Measurements from ENCODE around the gene DYRK1A.

The DYRK1A gene

DNA sequence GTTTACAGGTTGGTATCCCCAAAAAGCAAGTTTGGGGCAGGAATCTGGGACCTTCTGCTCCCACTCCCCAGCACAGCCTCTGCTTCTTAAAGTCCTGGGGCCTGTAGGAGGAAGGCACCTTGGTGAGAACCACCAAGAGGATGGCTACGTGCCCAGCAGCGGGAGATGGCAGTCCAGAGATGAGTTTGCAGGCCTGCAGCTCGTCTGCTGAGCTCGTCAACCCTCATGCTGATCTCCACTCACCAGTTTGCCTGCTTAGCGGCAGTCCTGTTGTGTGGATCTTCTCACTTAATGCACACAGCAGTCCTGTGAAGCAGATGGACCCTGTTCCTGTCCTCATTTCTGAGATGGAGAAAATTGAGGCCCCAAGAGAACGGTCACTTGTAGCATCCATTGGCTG lies 160.5 kb downstream of the DYRK1A start:
- H3K9me3 ChIP-seq (ENCODE audit: control insufficient read depth, insufficient read depth, low read length): no peaks in the 10 kb centered on the region
- no peaks in the 10 kb centered on the region for H3K36me3 ChIP-seq (ENCODE audit: control insufficient read depth, insufficient read depth, low read length)
- no peak overlapping the region for H3K9ac ChIP-seq (ENCODE audit: low read depth, low read length)
- no peak overlapping the region for H3K4me3 ChIP-seq (ENCODE audit: low read depth, low read length)
- H3K27me3 ChIP-seq (ENCODE audit: control insufficient read depth, insufficient read depth, low read length): no peaks in the 10 kb centered on the region
- peaks cover 2% of the 10 kb centered on the region for H3K4me1 ChIP-seq (ENCODE audit: control insufficient read depth, insufficient read depth, low read length)

DNA sequence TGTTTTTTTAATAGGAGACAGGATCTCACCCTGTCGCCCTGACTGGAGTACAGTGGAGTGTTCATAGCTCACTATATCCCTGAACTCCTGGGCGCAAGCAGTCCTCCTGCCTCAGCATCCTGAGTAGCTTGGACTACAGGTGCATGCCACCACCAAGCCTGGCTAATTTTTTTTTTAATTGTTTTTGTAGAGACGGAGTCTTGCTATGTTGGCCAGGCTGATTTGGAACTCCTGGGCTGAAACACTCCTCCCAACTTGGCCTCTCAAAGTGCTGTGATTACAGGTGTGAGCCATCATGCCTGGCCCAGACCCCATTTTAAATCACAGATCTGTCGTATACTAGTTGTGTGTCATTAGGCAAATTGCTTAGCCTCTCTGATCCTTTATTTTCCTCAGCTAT lies 161.1 kb downstream of the DYRK1A start:
- Histone ChIP-seq H3K4me3 (ENCODE audit: low read depth, low read length) (no peak overlapping the region), H3K9ac (ENCODE audit: low read depth, low read length) (no peak overlapping the region), H3K9me3 (ENCODE audit: control insufficient read depth, insufficient read depth, low read length) (no peaks in the 10 kb centered on the region), H3K4me1 (ENCODE audit: control insufficient read depth, insufficient read depth, low read length) (no peaks in the 10 kb centered on the region), H3K27me3 (ENCODE audit: control insufficient read depth, insufficient read depth, low read length) (no peaks in the 10 kb centered on the region), H3K36me3 (ENCODE audit: control insufficient read depth, insufficient read depth, low read length) (no peaks in the 10 kb centered on the region)

DNA sequence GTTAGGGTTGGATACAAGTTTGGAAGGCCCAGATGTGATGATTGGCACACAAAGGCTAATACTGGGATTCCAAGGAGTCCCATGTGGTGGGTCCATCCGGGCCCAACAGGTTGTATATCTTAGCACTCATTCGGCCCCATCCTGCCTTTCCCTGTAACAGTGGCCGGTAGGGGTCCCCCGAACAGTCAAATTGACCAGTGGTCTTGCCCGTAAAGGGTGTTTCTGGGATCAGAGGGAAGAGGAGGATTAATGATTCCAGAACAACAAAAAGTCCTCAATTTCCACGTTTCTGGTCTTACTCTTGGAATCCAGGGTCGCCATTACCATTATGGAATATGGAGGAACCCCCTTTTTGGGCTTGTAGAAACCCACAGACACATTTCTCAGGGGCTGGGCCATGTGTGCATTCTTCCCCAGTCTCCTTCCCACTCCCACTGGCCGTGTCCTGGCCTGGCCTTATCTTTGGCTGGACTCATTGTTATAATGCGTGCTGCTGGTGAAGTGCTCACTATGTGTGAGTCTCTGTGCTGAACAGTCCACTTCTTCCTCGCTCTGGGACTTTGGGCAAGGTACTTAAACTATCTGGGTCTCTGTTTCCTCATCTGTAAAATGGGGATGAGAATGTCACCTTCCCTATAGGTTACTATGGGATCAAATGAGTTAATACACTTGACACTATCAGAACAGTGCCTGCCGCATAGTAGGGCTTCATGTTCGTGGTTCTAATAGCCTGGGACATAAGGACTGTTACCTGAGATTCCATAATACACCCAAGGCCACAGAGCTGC lies 161.8 kb downstream of the DYRK1A start:
- Histone ChIP-seq H3K9me3 (ENCODE audit: control insufficient read depth, insufficient read depth, low read length) (no peaks in the 10 kb centered on the region), H3K4me1 (ENCODE audit: control insufficient read depth, insufficient read depth, low read length) (no peaks in the 10 kb centered on the region), H3K36me3 (ENCODE audit: control insufficient read depth, insufficient read depth, low read length) (no peaks in the 10 kb centered on the region), H3K4me3 (ENCODE audit: low read depth, low read length) (no peak overlapping the region), H3K9ac (ENCODE audit: low read depth, low read length) (no peak overlapping the region), H3K27me3 (ENCODE audit: control insufficient read depth, insufficient read depth, low read length) (no peaks in the 10 kb centered on the region)

DNA sequence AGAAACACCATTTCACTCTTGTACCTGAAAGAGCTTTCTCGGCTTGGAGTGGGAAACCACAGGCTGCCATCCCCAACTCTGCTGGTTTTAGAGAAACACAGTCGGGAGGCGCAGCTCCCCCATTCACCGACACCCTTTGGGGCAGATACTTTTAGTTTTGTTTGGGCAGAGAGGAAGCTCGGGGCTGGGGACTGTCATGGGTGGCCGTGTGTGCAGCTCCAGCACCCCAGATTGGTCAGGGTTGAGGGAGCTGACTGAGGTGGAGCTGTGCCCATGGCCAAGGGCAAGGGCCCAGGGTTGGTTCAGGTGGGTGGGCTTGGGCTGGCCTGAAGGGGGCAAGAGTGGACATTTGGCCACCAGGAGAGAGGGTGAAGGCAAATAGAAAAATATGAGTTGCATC lies 163.1 kb downstream of the DYRK1A start:
- no peaks in the 10 kb centered on the region for H3K27me3 ChIP-seq (ENCODE audit: control insufficient read depth, insufficient read depth, low read length)
- H3K9me3 ChIP-seq (ENCODE audit: control insufficient read depth, insufficient read depth, low read length): no peaks in the 10 kb centered on the region
- no peak overlapping the region for H3K9ac ChIP-seq (ENCODE audit: low read depth, low read length)
- H3K4me1 ChIP-seq (ENCODE audit: control insufficient read depth, insufficient read depth, low read length): no peaks in the 10 kb centered on the region
- no peaks in the 10 kb centered on the region for H3K36me3 ChIP-seq (ENCODE audit: control insufficient read depth, insufficient read depth, low read length)
- H3K4me3 ChIP-seq (ENCODE audit: low read depth, low read length): no peak overlapping the region

DNA sequence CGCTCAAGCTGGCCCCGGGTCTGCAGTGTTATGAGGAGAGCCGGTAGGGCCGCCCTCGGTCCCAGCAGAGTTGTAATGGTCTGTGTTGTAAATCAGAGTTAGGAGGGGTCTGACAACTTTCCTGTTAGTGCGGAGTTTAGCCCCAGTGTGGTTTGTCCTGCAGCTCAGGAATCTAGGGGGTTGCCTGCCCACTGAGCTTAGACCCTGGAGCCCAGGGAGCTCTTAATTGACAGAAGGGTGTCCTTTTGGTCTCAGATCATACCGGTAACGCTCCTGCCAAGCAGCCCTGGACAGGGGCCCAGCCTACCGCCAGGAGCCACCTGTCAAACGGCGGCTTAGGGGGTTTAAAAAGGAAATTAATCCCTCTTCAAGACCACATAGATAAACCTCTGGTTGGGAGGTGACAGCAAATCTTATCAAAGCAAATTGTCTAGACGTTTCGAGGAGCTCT lies 164.4 kb downstream of the DYRK1A start:
- H3K4me1 ChIP-seq (ENCODE audit: control insufficient read depth, insufficient read depth, low read length): no peaks in the 10 kb centered on the region
- H3K9me3 ChIP-seq (ENCODE audit: control insufficient read depth, insufficient read depth, low read length): no peaks in the 10 kb centered on the region
- H3K9ac ChIP-seq (ENCODE audit: low read depth, low read length): no peak overlapping the region
- no peaks in the 10 kb centered on the region for H3K36me3 ChIP-seq (ENCODE audit: control insufficient read depth, insufficient read depth, low read length)
- no peak overlapping the region for H3K4me3 ChIP-seq (ENCODE audit: low read depth, low read length)
- H3K27me3 ChIP-seq (ENCODE audit: control insufficient read depth, insufficient read depth, low read length): no peaks in the 10 kb centered on the region

DNA sequence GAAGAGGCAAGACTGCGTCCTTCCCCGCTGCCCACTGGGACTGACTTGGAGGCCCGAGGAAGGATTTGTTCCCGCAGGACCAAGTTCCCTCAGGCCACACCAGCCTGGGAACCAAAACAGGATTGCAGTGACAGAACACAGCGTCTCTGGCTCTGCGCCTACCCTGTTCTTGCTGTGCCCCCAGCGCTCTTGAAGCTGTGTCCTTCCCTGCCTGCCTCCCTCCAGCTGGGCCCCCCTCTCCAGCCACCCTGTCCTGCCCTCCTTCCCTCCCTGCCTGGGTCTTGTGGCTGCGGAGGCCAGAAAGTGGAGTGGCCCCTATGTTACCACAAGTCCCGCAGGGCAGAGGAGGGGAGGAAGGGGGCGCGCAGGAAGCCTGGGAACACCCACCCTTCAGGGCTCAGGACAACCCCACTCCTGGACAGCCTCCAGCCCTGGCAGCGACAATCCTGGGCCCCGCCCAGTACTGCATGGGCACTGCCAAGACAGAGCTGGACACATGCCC lies 164.9 kb downstream of the DYRK1A start:
- Histone ChIP-seq H3K9ac (ENCODE audit: low read depth, low read length) (no peak overlapping the region), H3K9me3 (ENCODE audit: control insufficient read depth, insufficient read depth, low read length) (no peaks in the 10 kb centered on the region), H3K4me1 (ENCODE audit: control insufficient read depth, insufficient read depth, low read length) (no peaks in the 10 kb centered on the region), H3K27me3 (ENCODE audit: control insufficient read depth, insufficient read depth, low read length) (no peaks in the 10 kb centered on the region), H3K36me3 (ENCODE audit: control insufficient read depth, insufficient read depth, low read length) (no peaks in the 10 kb centered on the region), H3K4me3 (ENCODE audit: low read depth, low read length) (no peak overlapping the region)

DNA sequence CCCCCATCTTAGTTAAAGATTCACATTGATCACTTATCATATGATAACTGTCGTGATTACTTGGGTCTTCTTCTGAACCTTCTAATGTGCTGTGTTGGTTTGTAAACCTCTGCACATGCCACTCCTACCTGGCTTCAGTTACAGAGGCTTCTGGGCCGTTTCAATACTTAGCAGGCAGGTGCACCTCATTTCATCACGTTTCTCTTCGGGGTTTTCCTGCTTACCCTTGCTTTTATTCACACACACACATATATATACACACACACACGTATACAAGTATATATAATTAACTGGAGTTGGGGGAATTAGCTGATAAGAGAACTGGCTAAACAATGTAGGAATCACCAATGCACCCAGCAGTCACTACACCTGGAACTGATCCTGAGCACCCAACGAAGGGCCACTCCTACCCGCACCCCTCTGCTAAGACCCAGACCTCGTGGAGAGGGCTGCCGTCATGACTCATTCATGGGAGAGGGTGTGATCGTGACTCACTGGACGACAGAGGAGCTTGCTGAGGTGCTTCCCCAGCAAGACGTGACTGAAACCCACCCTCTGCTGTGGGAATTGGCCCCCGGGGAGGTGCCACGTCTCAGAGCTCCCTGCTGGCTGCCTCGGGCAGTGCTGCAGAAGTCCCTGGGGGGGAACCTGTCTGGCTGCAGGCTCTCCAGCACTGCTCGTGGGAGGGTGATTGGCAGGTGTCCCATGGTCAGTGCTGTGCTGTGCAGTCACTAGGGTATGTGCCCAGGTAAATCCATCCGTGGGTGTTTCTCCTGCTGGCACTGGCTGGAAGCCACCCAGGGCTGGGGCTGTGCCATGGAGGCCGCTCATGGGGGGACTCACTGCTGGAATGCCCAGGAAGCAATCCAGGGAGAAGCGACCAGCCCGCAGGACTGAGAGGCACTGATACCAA lies 166.6 kb downstream of the DYRK1A start:
- Histone ChIP-seq H3K9ac (ENCODE audit: low read depth, low read length) (no peak overlapping the region), H3K4me3 (ENCODE audit: low read depth, low read length) (no peak overlapping the region)

DNA sequence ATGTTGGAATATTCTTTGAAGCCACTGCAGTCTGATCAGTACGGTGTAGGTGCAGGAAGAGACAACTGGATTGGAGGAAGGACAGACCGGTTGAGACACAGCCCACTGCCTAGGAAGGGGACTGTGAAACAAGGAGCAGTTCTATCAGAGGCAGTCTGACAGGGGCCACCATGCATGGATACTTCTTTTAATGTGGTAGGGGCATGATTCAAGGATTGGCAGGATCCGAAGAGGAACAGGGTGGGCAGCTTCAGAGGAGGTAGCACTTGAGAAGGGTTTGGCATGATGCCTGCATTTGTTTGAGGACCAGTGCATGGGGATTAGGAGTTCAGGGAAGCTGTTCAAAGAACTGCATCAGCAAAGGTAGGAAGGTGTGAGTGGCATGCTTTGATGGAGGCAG lies 167.9 kb downstream of the DYRK1A start:
- Histone ChIP-seq H3K9me3 (ENCODE audit: control insufficient read depth, insufficient read depth, low read length) (no peaks in the 10 kb centered on the region), H3K4me3 (ENCODE audit: low read depth, low read length) (no peak overlapping the region), H3K36me3 (ENCODE audit: control insufficient read depth, insufficient read depth, low read length) (no peaks in the 10 kb centered on the region), H3K27me3 (ENCODE audit: control insufficient read depth, insufficient read depth, low read length) (no peaks in the 10 kb centered on the region), H3K9ac (ENCODE audit: low read depth, low read length) (no peak overlapping the region), H3K4me1 (ENCODE audit: control insufficient read depth, insufficient read depth, low read length) (no peaks in the 10 kb centered on the region)

More for the DNA sequence above, 166.6 kb downstream of the DYRK1A start:
- Histone ChIP-seq H3K27me3 (ENCODE audit: control insufficient read depth, insufficient read depth, low read length) (no peaks in the 10 kb centered on the region), H3K4me1 (ENCODE audit: control insufficient read depth, insufficient read depth, low read length) (no peaks in the 10 kb centered on the region), H3K9me3 (ENCODE audit: control insufficient read depth, insufficient read depth, low read length) (no peaks in the 10 kb centered on the region), H3K36me3 (ENCODE audit: control insufficient read depth, insufficient read depth, low read length) (no peaks in the 10 kb centered on the region)

DNA sequence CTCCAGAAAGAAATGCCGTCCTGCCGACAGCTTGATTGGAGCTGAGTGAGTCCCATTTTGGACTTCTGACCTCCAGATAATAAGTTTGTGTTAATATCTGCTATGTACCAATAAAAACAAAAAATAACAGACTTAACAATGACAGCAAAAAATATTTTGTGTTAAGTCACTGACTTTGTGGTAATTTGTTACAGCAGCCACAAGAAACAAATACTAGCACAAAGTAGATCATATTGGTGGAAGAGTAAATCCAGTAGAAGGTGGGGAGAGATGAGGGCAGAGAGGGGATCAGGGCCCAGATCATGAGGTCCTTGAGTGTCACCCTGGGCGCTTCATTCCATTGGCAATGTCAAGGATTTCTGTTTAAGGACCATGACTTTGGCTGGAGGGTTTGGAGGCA lies 168.6 kb downstream of the DYRK1A start:
- H3K9me3 ChIP-seq (ENCODE audit: control insufficient read depth, insufficient read depth, low read length): no peaks in the 10 kb centered on the region
- H3K4me1 ChIP-seq (ENCODE audit: control insufficient read depth, insufficient read depth, low read length): no peaks in the 10 kb centered on the region
- no peaks in the 10 kb centered on the region for H3K36me3 ChIP-seq (ENCODE audit: control insufficient read depth, insufficient read depth, low read length)
- no peak overlapping the region for H3K4me3 ChIP-seq (ENCODE audit: low read depth, low read length)
- no peaks in the 10 kb centered on the region for H3K27me3 ChIP-seq (ENCODE audit: control insufficient read depth, insufficient read depth, low read length)
- no peak overlapping the region for H3K9ac ChIP-seq (ENCODE audit: low read depth, low read length)

DNA sequence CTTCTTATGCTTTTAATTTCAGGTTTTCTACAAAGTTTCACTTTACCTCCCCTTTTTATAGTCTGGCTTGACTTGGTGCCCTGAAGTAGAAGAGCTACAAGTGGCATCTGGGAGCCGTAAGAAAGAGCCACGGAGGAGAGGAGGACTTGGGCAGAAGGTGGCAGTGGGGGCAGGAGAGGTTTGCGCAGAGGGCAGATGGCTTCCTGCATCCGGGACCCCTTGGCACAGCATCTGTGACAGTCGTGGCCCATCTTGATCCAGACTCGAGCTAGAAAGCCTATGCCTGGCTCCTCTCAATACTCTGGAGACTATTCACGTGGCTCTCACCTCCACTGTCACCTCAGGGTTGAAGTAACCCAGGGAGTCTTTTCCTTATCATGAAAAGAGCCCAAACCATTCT lies 169.1 kb downstream of the DYRK1A start:
- Histone ChIP-seq H3K27me3 (ENCODE audit: control insufficient read depth, insufficient read depth, low read length) (no peaks in the 10 kb centered on the region), H3K4me3 (ENCODE audit: low read depth, low read length) (no peak overlapping the region), H3K4me1 (ENCODE audit: control insufficient read depth, insufficient read depth, low read length) (no peaks in the 10 kb centered on the region), H3K36me3 (ENCODE audit: control insufficient read depth, insufficient read depth, low read length) (no peaks in the 10 kb centered on the region), H3K9ac (ENCODE audit: low read depth, low read length) (no peak overlapping the region), H3K9me3 (ENCODE audit: control insufficient read depth, insufficient read depth, low read length) (no peaks in the 10 kb centered on the region)

DNA sequence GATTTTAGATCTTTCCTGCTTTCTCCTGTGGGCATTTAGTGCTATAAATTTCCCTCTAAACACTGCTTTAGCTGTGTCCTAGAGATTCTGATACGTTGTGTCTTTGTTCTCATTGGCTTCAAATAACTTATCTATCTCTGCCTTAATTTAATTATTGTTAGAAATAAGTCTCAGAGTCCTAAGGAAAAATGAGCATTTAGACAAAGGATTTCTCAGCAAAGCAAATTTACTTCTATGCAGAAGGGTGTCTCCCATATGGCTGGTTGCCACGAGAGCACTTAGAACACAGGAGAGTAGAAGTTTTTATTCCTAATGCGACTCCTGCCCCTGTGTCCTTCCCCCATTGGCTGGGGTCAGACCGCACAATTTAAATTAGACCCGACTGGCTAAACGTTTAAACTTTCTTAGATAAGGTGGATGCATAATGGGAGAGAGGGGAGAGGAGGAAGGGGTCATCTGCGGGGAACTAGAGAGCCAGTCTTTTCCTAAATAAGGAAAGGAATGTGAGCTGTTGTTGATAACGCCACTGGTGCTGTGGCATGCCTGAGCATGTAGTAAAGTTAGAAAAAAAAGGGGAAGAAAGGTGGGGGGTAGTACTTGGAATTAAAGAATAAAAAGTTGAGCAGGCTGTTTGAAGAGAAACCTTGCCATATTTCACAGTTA lies 170.2 kb downstream of the DYRK1A start:
- Histone ChIP-seq H3K36me3 (ENCODE audit: control insufficient read depth, insufficient read depth, low read length) (no peaks in the 10 kb centered on the region), H3K9me3 (ENCODE audit: control insufficient read depth, insufficient read depth, low read length) (no peaks in the 10 kb centered on the region), H3K4me1 (ENCODE audit: control insufficient read depth, insufficient read depth, low read length) (no peaks in the 10 kb centered on the region), H3K4me3 (ENCODE audit: low read depth, low read length) (no peak overlapping the region), H3K27me3 (ENCODE audit: control insufficient read depth, insufficient read depth, low read length) (no peaks in the 10 kb centered on the region), H3K9ac (ENCODE audit: low read depth, low read length) (no peak overlapping the region)
